NCI-H146 (cell line): ENCODE results near the gene CYP1A2.
"Not testable (repeated sequence)": the region's sequence is repeated elsewhere in the genome, so short reads cannot be mapped to it uniquely, and the experiment has no call there.

Experiments
- DNase-seq: peaks from one replicate; lab custom pipeline; 2025; lab: John Stamatoyannopoulos, UW

CYP1A2 gene, protein sequence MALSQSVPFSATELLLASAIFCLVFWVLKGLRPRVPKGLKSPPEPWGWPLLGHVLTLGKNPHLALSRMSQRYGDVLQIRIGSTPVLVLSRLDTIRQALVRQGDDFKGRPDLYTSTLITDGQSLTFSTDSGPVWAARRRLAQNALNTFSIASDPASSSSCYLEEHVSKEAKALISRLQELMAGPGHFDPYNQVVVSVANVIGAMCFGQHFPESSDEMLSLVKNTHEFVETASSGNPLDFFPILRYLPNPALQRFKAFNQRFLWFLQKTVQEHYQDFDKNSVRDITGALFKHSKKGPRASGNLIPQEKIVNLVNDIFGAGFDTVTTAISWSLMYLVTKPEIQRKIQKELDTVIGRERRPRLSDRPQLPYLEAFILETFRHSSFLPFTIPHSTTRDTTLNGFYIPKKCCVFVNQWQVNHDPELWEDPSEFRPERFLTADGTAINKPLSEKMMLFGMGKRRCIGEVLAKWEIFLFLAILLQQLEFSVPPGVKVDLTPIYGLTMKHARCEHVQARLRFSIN

DNA sequence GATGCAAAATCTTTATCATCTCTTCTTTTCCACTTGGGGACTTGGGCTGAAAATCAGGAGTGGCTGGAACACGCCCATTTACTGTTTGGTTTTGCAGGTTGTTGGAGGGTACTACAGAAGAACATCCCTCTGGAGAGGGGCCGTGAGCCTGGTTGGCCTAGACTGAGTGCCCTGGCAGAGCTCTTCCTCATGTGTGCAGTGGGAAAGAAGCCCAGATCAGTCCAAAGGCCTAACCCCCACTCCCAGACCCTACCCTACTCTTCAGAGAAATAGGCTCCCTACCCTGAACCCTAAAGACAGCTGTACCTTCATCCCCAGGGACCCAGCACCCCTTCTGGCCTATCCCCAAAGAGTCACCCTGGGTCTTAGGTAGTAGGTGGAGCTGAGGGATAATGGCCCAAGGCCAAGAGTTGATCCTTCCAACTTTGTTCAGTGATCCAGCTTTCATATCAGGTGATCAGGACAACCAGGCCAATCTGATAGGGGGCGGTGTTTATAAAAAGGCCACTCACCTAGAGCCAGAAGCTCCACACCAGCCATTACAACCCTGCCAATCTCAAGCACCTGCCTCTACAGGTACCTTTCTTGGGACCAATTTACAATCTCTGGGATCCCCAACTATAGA lies at the start of gene CYP1A2:
TSS of gene CYP1A2 (plus strand) at position 524 of the 625 bp plus-strand sequence. CDS start 894 bp downstream, outside the sequence.
- no peak for DNase-seq

DNA sequence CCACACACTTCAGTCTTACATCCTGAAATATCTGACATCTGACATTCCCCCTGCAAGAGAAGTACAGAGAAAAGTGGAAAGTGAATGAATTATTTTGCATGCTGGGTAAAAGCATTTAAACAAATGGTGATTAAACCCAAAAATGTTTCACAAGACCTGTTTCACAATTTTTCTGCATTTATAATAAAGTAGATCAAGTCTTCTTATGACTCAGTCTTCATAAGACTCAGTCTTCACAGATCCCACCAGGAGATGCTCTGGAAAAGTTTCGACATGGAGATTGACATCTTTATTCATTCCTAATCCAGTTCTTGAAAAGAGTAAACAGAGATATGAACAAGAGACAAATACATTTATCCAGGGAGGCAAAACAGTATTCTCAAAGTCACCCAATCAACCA lies 39.6 kb upstream of the CYP1A2 start:
- no peak for DNase-seq

DNA sequence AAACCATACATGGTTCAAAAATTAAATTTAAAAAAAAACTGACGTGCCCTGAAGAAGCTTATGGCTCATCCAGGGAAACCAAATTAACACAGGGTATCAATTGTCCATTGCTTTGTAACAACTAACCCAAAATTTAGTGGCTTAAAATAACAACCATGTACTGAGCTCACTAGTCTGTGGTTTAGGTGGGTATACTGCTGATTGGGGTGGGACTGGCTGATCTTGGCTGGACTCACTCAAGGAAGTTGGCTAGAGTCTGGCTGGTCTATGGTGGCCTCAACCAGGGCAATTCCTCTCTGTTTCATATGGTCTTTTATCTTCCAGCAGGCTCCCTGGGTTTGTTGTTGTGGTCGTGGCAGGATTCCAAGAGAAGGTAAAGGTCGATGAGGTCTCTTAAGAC lies 38.8 kb upstream of the CYP1A2 start:
- DNase-seq, result no peak

DNA sequence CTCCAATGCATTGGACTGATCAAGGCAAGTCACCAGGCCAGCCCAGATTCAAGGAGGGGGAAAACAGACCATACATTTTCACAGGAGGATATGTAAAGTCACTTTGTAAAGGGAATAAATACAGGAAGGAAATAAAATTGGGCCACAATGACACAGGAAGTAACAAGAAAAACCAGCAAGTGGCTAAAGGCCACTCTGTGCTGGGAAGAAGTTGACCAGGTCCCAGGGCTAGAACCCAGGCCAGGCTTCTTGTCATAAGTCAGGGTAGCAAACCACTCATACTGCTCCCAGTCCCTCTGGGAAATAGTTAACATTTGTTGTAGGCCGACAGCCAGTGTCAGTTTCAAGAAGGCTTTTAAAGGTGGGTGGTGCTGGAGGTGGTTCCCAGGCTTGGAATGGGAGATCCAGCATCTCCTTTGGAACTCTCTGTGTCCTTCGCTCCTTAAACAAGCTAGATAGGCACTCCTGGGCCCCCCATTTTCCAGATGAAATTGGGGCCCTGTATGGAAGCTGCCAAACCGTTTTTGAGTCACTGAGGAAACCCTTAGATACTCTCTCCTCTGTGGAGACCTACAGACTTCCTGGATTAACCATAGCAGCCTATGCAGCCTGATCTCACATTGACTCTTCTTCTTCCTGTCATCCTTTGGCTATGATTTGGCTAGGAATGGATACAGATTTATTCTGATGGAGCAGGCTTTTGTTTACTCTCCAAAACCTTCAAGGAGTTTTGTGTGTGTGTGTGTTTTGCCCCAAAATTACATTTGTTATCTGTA lies 38.1 kb upstream of the CYP1A2 start:
- no peak for DNase-seq

DNA sequence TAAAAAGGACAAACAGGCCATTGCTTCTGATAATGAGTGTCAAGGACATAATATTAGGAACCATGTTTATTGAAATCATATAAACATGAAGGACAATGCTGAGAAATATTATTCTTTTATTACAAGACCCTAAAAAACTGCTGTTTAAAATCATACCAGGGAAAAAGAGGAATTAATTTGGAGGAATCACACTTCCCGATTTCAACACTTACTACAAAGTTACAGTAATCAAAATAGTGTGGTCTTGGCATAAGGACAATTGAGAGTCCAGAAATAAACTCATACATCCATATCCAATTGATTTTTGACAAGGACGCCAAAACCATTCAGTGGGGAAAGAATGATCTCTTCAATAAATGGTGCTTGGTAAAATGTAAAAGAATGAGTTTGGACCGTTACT lies 36.3 kb upstream of the CYP1A2 start:
- no peak for DNase-seq

DNA sequence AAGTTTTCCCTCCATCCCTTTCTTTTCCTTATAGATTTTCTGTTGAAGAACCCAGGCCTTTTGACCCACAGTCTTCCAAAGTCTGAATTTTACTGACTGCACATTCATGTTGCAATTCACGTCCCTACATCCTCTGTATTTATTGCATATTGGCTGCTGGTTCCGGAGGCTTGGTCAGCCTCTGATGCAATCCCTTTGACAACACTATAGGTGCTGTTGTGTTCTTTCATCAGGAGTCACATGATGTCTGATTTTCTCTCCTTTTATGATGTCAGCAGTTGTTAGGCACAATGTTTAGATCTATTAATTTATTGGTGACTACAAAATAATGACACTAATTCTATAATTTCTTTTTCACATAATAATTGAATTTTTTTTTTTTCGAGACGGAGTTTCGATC lies 32.0 kb upstream of the CYP1A2 start:
- no peak for DNase-seq

DNA sequence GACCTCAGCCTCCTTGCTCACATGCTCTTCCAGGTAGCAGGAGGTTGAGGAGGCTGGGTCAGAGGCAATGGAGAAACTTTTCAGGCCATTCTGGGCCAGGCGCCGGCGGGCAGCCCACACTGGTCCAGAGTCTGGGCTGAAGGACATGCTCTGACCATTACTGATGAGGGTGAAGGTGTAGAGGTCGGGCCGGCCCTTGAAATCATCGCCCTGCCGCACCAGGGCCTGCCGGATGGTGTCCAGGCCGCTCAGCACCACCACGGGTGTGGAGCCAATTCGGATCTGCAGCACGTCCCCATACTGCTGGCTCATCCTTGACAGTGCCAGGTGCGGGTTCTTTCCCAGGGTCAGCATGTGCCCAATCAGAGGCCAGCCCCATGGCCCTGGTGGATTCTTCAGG lies 26.1 kb upstream of the CYP1A2 start:
- DNase-seq, result no peak

DNA sequence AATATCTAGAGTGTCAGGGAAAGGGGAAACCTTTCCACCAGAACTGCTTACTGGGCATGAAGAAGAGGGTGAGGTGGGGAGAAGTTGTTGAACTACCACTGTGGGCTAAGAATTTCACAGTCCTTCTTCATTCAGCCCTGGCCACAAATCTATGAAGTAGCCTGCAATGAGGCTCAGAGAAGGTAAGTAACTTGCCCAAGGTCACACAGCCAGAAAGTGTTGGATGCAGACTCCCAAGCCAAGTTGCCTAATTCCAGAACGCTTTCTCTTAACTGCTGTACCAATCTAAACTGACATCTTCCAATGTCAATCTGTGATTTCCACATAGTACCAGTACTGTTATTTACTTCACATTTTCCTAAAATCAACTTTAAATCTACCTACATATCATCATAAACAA lies 25.5 kb upstream of the CYP1A2 start:
- DNase-seq, result no peak

DNA sequence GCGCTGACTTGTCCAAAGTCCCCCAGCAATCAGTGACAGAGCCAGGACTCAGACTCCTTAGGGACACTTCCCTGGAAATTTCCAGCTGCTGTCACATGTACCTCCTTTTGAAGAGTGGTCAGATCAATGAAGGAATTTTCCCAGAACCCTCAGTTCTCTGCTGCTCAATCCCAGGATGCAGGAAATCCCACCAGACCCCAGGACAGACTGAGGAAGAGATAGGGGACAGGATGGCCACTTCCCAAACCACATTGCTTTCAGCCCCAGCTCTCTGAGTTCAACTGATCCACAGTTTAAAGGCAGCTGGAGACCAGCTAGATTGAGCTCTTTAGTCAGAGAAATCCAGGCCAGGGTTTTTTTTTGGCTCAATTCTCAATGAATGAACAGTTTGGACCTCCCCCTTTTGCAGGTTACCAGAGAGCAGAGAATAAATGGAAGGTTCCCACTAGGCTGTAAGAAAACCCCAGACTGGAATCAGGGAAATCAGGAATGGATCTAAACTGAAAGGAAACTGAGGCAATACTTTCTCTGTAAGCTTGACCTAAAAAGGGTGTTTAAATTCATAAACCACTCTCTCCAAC lies 24.8 kb upstream of the CYP1A2 start:
- DNase-seq, result peak; percentile 30

DNA sequence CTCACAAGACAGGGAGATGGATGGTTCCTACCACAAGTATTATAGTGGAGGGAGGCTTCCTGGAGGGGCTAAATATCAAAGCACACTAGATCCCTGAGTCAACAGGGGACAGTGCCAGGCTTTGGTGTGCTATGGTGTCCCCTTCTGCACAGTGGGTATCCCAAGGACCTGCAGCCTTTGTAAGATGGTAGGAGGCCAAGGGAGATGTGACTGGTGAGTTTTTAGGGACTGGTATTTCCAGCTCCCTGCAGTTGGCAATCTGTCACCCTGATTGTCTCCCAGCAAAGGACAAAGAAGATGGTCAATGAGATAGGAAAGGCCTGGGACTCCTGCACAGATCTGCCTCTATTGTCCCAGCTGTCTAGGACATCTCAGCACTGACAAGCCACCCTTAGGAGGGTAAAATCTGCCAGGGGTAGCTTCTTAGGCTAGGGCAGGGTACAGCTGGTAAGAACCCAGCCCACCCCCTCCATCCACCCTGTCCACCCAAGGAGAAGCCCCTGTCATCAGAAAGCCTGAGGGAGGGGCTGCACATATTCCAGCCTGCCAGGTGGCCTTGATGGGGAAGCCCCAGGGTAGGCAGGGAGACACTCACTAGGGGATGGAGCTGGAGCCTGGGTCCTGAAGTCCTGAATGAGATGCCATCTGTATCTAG lies 23.9 kb upstream of the CYP1A2 start:
- no peak for DNase-seq

DNA sequence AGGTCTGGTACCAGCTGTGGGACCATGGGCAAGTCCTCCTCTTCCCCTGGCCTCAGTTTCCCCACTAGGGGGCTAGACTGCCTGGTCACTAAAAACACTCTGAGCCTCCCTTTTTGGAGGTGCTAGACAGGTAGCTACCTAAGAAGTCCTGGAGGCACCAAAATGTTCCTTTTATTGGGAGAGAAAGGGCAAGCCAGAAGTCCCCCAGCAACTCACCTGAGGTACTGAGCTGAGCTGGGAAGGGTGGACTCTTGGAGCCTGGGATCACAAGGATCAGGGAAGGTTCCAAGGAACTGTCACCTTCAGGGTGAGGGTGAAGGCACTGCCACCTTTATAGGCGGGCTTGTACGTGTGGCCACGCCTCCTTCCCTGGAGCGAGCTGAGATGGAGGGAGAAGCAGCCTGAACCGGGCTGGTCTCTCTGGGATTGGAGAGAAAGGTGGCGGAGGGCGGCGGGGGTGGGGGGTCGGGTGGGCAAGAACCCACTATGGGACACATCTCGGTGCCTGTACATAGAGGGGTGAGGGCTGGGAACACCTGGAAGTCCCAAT lies 23.3 kb upstream of the CYP1A2 start, which contains the start of gene CYP1A1:
TSS of gene CYP1A1 (minus strand) at position 304 of the 550 bp plus-strand sequence. CDS start 2,431 bp downstream, outside the sequence.
- peak; percentile 45 for DNase-seq

DNA sequence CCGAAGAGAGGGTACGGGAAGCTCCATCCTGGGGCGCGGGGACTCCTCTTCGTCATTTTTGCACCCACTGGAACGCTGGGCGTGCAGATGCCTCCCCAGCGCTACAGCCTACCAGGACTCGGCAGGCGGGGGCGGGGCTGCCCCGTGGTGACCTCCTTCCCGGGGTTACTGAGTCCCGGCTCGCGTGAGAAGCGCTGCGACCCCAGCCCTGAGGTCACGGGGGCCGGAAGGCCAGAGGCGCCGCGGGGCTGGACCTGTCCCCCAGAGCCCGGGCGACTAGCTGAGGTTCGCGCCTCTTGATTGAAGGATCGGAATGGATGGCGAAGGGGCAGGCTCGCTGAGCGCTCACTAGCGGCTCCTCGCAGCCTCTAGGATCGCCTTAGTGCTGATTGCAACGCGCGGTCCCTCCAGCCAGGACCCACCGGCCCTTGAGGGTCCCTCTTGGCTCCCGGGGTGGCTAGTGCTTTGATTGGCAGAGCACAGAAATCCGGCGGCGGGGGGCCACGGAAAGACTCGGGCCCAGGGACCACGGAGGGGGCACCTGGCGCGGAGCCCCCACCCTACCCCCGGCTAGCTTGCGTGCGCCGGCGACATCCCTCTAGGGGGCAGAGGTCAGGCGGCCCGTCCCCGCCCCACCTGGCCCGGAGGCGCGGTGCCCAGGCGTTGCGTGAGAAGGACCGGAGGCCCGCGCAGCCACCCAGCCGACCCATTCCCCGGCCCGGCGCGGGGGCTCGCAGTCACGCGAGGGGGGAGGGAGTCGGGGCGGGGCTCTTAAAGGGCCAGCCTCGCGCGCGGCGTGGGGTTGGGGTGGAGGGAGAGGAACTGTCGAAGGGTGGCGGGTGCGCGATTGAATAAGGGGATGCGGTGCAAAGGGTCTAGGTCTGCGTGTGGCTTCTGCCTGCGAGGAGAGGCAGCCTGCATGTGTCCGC lies 22.5 kb upstream of the CYP1A2 start:
- DNase-seq, result peak; percentile 31

DNA sequence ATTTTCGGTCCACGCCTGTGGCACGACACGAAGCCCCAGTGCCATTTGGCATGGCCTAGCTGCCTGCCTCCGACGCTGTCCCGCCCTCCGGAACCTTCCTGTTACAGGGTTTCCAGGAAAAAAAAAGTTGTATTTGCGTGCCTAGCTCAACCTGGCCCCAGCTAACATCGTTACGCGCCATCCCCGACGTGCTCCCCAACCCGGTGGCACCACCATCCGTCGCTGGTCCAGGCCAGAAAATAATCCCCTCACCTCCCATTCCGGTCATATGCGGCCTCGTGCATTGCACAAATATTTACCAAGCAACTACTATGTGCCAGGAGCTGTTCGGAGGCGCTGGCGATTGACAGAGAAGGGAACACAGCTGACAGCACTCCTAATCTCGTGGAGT lies 21.9 kb upstream of the CYP1A2 start:
- DNase-seq, result no peak

DNA sequence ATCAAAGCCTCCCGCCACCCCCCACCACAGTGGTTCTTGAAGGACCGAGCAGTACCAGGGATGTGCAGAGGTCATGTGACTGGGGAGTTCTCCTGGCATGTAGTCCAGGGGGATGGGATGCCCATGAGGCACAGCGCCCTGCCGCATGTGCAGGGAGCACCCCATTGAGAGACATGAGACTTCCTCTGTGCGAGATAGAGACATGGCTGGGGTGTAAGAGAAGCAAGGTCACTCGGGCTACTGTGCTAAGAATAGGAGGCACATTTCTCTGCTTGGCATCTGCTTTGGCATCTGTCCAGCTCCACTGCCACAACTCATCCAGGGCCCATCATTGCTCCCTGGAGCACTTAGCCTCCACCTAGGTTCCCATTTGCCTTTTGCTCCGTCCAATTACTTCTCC lies 20.9 kb upstream of the CYP1A2 start:
- no peak for DNase-seq

DNA sequence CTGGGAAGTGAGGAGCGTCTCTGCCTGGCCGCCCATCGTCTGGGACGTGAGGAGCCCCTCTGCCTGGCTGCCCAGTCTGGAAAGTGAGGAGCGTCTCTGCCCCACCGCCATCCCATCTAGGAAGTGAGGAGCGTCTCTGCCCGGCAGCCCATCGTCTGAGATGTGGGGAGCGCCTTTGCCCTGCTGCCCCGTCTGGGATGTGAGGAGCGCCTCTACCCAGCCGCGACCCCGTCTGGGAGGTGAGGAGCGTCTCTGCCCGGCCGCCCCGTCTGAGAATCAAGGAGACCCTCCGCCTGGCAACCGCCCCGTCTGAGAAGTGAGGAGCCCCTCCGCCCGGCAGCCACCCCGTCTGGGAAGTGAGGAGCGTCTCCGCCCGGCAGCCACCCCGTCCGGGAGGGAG lies 19.9 kb upstream of the CYP1A2 start:
- DNase-seq, result not testable (repeated sequence)

DNA sequence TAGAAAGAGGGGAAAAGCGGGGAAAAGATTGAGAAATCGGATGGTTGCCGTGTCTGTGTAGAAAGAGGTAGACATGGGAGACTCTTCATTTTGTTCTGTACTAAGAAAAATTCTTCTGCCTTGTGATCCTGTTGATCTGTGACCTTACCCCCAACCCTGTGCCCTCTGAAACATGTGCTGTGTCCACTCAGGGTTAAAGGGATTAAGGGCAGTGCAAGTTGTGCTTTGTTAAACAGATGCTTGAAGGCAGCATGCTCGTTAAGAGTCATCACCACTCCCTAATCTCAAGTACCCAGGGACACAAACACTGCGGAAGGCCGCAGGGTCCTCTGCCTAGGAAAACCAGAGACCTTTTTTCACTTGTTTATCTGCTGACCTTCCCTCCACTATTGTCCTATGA lies 19.3 kb upstream of the CYP1A2 start:
- DNase-seq, result not testable (repeated sequence)

DNA sequence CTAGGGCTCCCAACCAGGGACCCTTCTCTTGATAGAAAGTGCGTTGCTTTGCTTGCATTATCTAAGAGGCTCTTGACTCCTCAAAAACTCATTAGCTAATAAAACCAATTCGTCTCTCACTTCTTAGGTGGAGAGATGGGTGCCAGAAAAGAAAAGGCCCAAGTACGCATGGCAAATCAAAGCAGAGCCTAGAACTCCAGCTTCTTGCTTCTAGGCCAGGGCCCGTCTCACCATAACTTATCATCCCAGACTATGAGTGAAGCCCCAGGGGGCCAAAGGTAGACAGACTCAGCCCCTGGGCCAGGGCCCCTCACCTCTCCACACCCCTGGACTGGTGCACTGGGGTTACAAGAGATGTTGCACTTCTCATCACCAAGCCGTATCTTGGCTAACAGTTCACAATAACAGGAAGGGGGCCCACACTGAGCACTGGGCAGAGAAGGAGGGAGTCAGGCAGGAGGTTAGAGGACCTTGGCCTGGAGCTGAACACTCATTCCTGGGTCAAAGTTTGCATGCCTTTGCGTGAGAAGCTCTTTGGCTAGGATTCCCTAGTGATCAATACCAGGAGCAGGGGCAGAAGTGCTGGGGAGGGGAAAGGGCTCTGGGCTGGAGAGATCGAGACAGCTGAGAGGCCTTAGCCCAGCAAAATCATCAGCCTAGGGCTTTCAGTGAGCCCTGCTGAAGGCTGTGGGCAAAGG lies 17.9 kb upstream of the CYP1A2 start:
- no peak for DNase-seq

DNA sequence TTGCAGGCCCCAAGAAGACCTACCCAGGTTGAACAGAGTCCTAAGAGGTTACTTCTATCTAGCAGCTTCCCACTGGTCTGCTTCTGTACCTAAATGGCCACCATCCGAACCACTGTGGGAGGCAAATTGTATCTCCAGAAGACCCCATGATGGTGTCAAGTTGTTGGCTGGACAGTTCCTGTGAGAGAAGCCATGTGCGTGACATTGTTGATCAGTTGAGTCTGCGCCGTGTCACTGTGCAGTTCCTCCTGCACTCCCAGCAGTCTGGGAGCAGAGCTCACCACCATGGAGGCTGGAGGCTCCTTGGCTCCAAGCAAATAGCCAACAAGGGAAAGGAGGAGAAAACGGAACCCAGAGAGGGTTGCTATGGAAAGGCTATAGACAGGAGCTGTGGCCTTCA lies 15.8 kb upstream of the CYP1A2 start:
- no peak for DNase-seq

DNA sequence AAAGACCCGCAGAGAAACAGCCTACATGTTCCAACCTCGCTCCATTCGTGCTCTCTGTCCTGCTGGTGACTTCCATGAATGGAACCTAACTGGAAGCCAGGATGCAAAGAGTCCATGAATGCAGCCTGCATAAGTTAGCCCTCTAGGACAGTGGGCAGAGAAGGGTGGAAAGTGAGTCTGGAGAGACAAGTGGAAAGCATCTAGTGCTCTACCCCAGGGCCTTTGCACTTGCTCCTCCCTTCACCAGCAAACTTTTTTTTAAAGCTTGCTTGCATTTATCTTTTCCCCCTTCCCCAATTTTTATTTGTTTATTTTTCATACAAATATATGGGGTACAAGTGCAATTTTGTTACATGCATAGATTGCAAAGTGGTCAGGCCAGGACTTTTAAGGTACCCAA lies 15.4 kb upstream of the CYP1A2 start:
- no peak for DNase-seq

DNA sequence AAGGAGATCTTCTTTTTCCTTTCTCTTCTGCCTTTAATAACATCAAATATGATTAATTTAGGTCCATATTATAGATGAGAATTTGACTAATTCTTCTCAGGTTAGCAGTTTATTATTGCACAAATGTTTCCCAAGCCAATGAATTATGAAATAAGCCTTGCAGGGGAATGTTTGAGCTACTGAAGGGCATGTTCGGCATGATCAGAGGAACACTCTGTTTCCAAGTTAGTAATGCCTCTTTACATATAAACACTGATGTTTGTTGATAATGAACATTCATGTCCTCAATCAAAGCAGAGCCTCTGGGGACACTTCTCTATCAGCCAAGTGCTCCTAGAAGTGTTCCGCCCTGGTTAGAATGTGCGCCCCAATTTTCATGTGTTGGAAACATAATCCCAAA lies 13.3 kb upstream of the CYP1A2 start:
- DNase-seq, result no peak
